Stomach (tissue), 4 donors: Measurements from ENCODE around the gene PNLIPRP1.

Experiments
- CTCF ChIP-seq, 7 experiments: fragments of 450-650 bp in 4 of 7; fragments of 200-600 bp in 3 of 7; sonication (generic) in 3 of 7; IDR thresholded peaks; one replicate each; pipeline ENCODE4 v1.5.1; 2016 to 2019; ENCODE audit warnings: antibody characterized with exemption in 7 of 7, control low read depth in 2 of 7, mild to moderate bottlenecking in 1 of 7
- POLR2A ChIP-seq, 4 donors: fragments of 450-650 bp; IDR thresholded peaks; one replicate each; pipeline ENCODE4 v1.6.1; 2016; ENCODE audit warnings: antibody characterized with exemption in 4 of 4, control low read depth in 2 of 4, mild to moderate bottlenecking in 1 of 4, moderate library complexity in 1 of 4
- POLR2AphosphoS5 ChIP-seq, 3 donors: sonication (generic); formaldehyde crosslinking; IDR thresholded peaks; one replicate each; pipeline ENCODE4 v1.6.1; 2016; ENCODE audit warnings: antibody characterized with exemption in 3 of 3

GRCh38 chr10:116632596-116633215 lies 41.9 kb downstream of the PNLIPRP1 start:
- TF ChIP-seq CTCF (IDR thresholded peaks at IDR 0.05): no peak
- TF ChIP-seq POLR2AphosphoS5 (IDR thresholded peaks at IDR 0.05): no peak
- TF ChIP-seq POLR2A (IDR thresholded peaks at IDR 0.05): no peak
